HEK293 (cell line): ENCODE results near the gene FGB.

ENCODE experiments used
- CTCF ChIA-PET: fragments of 350-600 bp; formaldehyde crosslinking; extraction: SDS; loops from one replicate; lab custom pipeline; 2021; ENCODE audit warnings: antibody characterized with exemption; lab: Yijun Ruan, JAX
- POLR2A ChIA-PET: fragments of 300-600 bp; formaldehyde crosslinking; extraction: SDS; loops from one replicate; lab custom pipeline; 2020; ENCODE audit warnings: antibody characterized with exemption, inconsistent platforms; lab: Yijun Ruan, JAX
- H3K27ac ChIP-seq: fragments of 200-500 bp; sonication (Bioruptor generic); 2 replicates; pipeline ENCODE4 v1.5.1; 2014; ENCODE audit warnings: low read depth, low read length, control low read depth, inconsistent platforms; ENCODE audit errors: extremely low read depth
- H3K36me3 ChIP-seq, 2 experiments: fragments of 200-500 bp in 1 of 2; sonication (Bioruptor generic) in 1 of 2; 1 replicate in 1 of 2; 2 replicates in 1 of 2; pipeline ENCODE4 v1.5.1; 2014 to 2017; ENCODE audit warnings: inconsistent platforms in 2 of 2, low read length in 2 of 2; ENCODE audit not compliant: control insufficient read depth in 2 of 2, insufficient read depth in 1 of 2
- H3K4me1 ChIP-seq: fragments of 200-500 bp; sonication (Bioruptor generic); 2 replicates; pipeline ENCODE4 v1.5.1; 2014; ENCODE audit warnings: mild to moderate bottlenecking, low read length, inconsistent platforms; ENCODE audit not compliant: control insufficient read depth, insufficient read depth
- H3K4me3 ChIP-seq: 2 replicates; pipeline ENCODE4 v1.5.1; 2011; ENCODE audit warnings: low read depth, mild to moderate bottlenecking, control low read depth, low read length, moderate library complexity
- H3K9me3 ChIP-seq: fragments of 200-500 bp; sonication (Bioruptor generic); 2 replicates; pipeline ENCODE4 v1.5.1; 2014; ENCODE audit warnings: low read depth, low read length, inconsistent platforms; ENCODE audit not compliant: control insufficient read depth, insufficient read depth
- FEZF1 ChIP-seq: fragments of 450-650 bp; formaldehyde crosslinking; IDR thresholded peaks from 2 replicates; pipeline ENCODE4 v1.5.1; 2016; ENCODE audit warnings: missing biosample characterization, missing genetic modification characterization
- MYNN ChIP-seq: fragments of 450-650 bp; formaldehyde crosslinking; IDR thresholded peaks from 2 replicates; pipeline ENCODE4 v1.5.1; 2016; ENCODE audit warnings: missing biosample characterization, missing genetic modification characterization, borderline replicate concordance
- PBX3 ChIP-seq: sonication (generic); formaldehyde crosslinking; IDR thresholded peaks from 2 replicates; pipeline ENCODE4 v1.8.1; 2022; ENCODE audit warnings: mild to moderate bottlenecking, moderate library complexity, missing genetic modification reagents
- ZBTB1 ChIP-seq: fragments of 450-650 bp; formaldehyde crosslinking; IDR thresholded peaks from 2 replicates; pipeline ENCODE4 v1.5.1; 2016; ENCODE audit warnings: missing biosample characterization, missing genetic modification characterization
- ZBTB48 ChIP-seq: fragments of 450-650 bp; formaldehyde crosslinking; IDR thresholded peaks from 2 replicates; pipeline ENCODE4 v1.5.1; 2016; ENCODE audit warnings: missing biosample characterization, missing genetic modification characterization
- ZFP69B ChIP-seq: fragments of 450-650 bp; formaldehyde crosslinking; IDR thresholded peaks from 2 replicates; pipeline ENCODE4 v1.5.1; 2016; ENCODE audit warnings: missing biosample characterization, missing genetic modification characterization
- ZNF112 ChIP-seq: fragments of 450-650 bp; formaldehyde crosslinking; IDR thresholded peaks from 2 replicates; pipeline ENCODE4 v1.5.0; 2017; ENCODE audit warnings: missing biosample characterization, missing genetic modification characterization
- ZNF155 ChIP-seq: fragments of 450-650 bp; formaldehyde crosslinking; IDR thresholded peaks from 2 replicates; pipeline ENCODE4 v1.5.1; 2016; ENCODE audit warnings: missing biosample characterization, missing genetic modification characterization
- ZNF221 ChIP-seq: fragments of 450-650 bp; formaldehyde crosslinking; IDR thresholded peaks from 2 replicates; pipeline ENCODE4 v1.5.1; 2017; ENCODE audit warnings: missing biosample characterization, missing genetic modification characterization, borderline replicate concordance
- ZNF248 ChIP-seq: fragments of 450-650 bp; formaldehyde crosslinking; IDR thresholded peaks from 2 replicates; pipeline ENCODE4 v1.5.1; 2017; ENCODE audit warnings: missing biosample characterization, missing genetic modification characterization
- ZNF266 ChIP-seq: fragments of 450-650 bp; formaldehyde crosslinking; IDR thresholded peaks from 2 replicates; pipeline ENCODE4 v1.5.1; 2016; ENCODE audit warnings: missing biosample characterization, missing genetic modification characterization, low read depth
- ZNF350 ChIP-seq: fragments of 450-650 bp; formaldehyde crosslinking; IDR thresholded peaks from 2 replicates; pipeline ENCODE4 v1.5.0; 2017; ENCODE audit warnings: missing biosample characterization, mild to moderate bottlenecking, missing genetic modification characterization
- ZNF555 ChIP-seq: fragments of 450-650 bp; formaldehyde crosslinking; conservative IDR thresholded peaks from 2 replicates; pipeline ENCODE4 v1.5.1; 2017; ENCODE audit warnings: missing biosample characterization, mild to moderate bottlenecking, missing genetic modification characterization, inconsistent platforms
- ZNF558 ChIP-seq: fragments of 450-650 bp; formaldehyde crosslinking; IDR thresholded peaks from 2 replicates; pipeline ENCODE4 v1.5.1; 2016; ENCODE audit warnings: missing biosample characterization, missing genetic modification characterization
- ZNF596 ChIP-seq: fragments of 450-650 bp; IDR thresholded peaks from 2 replicates; pipeline ENCODE4 v1.5.0; 2018; ENCODE audit warnings: missing biosample characterization, mild to moderate bottlenecking, missing genetic modification characterization, moderate library complexity
- ZNF600 ChIP-seq: fragments of 450-650 bp; formaldehyde crosslinking; IDR thresholded peaks from 2 replicates; pipeline ENCODE4 v1.5.1; 2016; ENCODE audit warnings: missing biosample characterization, missing genetic modification characterization
- ZNF610 ChIP-seq: fragments of 450-650 bp; formaldehyde crosslinking; IDR thresholded peaks from 2 replicates; pipeline ENCODE4 v1.5.1; 2016; ENCODE audit warnings: missing biosample characterization, missing genetic modification characterization, borderline replicate concordance
- ZNF629 ChIP-seq: fragments of 450-650 bp; formaldehyde crosslinking; IDR thresholded peaks from 2 replicates; pipeline ENCODE4 v1.5.1; 2017; ENCODE audit warnings: missing biosample characterization, missing genetic modification characterization
- ZNF660 ChIP-seq: fragments of 450-650 bp; IDR thresholded peaks from 2 replicates; pipeline ENCODE4 v1.5.1; 2018; ENCODE audit warnings: missing biosample characterization, mild to moderate bottlenecking, missing genetic modification characterization
- ZNF76 ChIP-seq: fragments of 450-650 bp; formaldehyde crosslinking; IDR thresholded peaks from 2 replicates; pipeline ENCODE4; 2016; ENCODE audit warnings: low read depth, missing biosample characterization, missing genetic modification characterization, borderline replicate concordance
- ZNF785 ChIP-seq: fragments of 450-650 bp; formaldehyde crosslinking; IDR thresholded peaks from 2 replicates; pipeline ENCODE4 v1.5.1; 2016; ENCODE audit warnings: missing biosample characterization, missing genetic modification characterization
- TF ChIP-seq, protein P1 (sequence below): fragments of 450-650 bp; formaldehyde crosslinking; IDR thresholded peaks from 2 replicates; pipeline ENCODE4 v1.5.1; 2016; ENCODE audit warnings: missing biosample characterization, missing genetic modification characterization
- TF ChIP-seq, protein P2 (sequence below): fragments of 450-650 bp; formaldehyde crosslinking; IDR thresholded peaks from 2 replicates; pipeline ENCODE4 v1.5.1; 2016; ENCODE audit warnings: missing biosample characterization, missing genetic modification characterization
- TF ChIP-seq, protein P3 (sequence below): fragments of 450-650 bp; formaldehyde crosslinking; IDR thresholded peaks from 2 replicates; pipeline ENCODE4 v1.5.1; 2016; ENCODE audit warnings: missing biosample characterization, missing genetic modification characterization
- TF ChIP-seq, protein P4 (sequence below): fragments of 450-650 bp; formaldehyde crosslinking; IDR thresholded peaks from 2 replicates; pipeline ENCODE4 v1.5.1; 2016; ENCODE audit warnings: missing biosample characterization, missing genetic modification characterization

Gene FGB

DNA sequence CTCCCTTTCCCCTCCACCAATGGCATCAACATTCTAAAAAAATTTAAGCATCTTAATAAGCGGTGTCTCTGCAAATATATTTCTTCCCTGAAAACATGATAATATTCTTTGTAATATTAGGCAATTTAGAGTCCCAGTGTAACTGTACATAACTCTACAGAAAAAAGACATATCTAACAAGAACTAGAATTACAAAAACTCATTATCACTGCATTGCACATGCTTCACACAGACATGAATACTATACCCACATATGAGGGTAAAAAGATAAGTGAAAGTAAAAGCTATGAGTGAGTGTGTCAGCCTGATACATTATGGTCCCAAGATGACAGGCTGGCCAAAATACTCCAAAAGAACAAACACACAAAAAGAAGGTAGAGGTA is 2.4 kb upstream of the FGB start (continued):
- TF ChIP-seq ZBTB1 (tag by site-specific recombination) (no peak), ZNF558 (tag by site-specific recombination) (no peak), ZNF785 (tag by site-specific recombination) (no peak), ZNF266 (tag by site-specific recombination) (no peak), ZNF660 (no peak), ZNF155 (tag by site-specific recombination) (no peak), ZNF248 (no peak), ZNF555 (tag by site-specific recombination) (no peak), ZFP69B (no peak)
- TF ChIP-seq, protein P1, sequence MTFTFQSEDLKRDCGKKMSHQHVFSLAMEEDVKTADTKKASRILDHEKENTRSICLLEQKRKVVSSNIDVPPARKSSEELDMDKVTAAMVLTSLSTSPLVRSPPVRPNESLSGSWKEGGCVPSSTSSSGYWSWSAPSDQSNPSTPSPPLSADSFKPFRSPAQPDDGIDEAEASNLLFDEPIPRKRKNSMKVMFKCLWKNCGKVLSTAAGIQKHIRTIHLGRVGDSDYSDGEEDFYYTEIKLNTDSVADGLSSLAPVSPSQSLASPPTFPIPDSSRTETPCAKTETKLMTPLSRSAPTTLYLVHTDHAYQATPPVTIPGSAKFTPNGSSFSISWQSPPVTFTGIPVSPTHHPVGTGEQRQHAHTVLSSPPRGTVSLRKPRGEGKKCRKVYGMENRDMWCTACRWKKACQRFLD (tag by site-specific recombination), result no peak
- TF ChIP-seq, all 188 proteins: peak for 0

- ChIA-PET POLR2A (no interaction called here), CTCF (interaction anchor here (15.4 kb wide), 1 partner anchor 56 kb away, joined by 429 read pairs; the partner anchor contains the start of gene FGG)
- Histone ChIP-seq H3K9me3 (no peaks in the 10 kb centered on the region), H3K4me3 (no peak overlapping the region), H3K4me1 (no peaks in the 10 kb centered on the region), H3K36me3 (no peaks in the 10 kb centered on the region), H3K27ac (no peak overlapping the region)
- no peak for TF ChIP-seq MYNN (tag by site-specific recombination)
- TF ChIP-seq PBX3 (CRISPR knock-in tag), result no peak
- no peak for TF ChIP-seq ZNF76 (tag by site-specific recombination)
- TF ChIP-seq ZNF610 (tag by site-specific recombination), result no peak
- TF ChIP-seq, protein P2, sequence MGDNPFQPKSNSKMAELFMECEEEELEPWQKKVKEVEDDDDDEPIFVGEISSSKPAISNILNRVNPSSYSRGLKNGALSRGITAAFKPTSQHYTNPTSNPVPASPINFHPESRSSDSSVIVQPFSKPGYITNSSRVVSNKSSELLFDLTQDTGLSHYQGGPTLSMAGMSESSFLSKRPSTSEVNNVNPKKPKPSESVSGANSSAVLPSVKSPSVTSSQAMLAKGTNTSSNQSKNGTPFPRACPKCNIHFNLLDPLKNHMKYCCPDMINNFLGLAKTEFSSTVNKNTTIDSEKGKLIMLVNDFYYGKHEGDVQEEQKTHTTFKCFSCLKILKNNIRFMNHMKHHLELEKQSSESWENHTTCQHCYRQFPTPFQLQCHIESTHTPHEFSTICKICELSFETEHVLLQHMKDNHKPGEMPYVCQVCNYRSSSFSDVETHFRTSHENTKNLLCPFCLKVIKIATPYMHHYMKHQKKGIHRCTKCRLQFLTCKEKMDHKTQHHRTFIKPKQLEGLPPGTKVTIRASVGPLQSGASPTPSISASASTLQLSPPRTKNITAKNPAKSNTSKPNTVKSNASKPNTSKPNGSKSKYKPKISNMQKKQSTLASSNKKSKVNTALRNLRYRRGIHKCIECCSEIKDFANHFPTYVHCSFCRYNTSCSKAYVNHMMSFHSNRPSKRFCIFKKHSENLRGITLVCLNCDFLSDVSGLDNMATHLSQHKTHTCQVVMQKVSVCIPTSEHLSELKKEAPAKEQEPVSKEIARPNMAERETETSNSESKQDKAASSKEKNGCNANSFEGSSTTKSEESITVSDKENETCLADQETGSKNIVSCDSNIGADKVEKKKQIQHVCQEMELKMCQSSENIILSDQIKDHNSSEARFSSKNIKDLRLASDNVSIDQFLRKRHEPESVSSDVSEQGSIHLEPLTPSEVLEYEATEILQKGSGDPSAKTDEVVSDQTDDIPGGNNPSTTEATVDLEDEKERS, result no peak
- TF ChIP-seq ZNF600 (tag by site-specific recombination), result no peak
- TF ChIP-seq, protein P3, sequence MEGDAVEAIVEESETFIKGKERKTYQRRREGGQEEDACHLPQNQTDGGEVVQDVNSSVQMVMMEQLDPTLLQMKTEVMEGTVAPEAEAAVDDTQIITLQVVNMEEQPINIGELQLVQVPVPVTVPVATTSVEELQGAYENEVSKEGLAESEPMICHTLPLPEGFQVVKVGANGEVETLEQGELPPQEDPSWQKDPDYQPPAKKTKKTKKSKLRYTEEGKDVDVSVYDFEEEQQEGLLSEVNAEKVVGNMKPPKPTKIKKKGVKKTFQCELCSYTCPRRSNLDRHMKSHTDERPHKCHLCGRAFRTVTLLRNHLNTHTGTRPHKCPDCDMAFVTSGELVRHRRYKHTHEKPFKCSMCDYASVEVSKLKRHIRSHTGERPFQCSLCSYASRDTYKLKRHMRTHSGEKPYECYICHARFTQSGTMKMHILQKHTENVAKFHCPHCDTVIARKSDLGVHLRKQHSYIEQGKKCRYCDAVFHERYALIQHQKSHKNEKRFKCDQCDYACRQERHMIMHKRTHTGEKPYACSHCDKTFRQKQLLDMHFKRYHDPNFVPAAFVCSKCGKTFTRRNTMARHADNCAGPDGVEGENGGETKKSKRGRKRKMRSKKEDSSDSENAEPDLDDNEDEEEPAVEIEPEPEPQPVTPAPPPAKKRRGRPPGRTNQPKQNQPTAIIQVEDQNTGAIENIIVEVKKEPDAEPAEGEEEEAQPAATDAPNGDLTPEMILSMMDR (tag by site-specific recombination), result no peak
- no peak for TF ChIP-seq ZNF596 (tag by site-specific recombination)
- TF ChIP-seq, protein P4, sequence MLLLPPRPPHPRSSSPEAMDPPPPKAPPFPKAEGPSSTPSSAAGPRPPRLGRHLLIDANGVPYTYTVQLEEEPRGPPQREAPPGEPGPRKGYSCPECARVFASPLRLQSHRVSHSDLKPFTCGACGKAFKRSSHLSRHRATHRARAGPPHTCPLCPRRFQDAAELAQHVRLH (tag by site-specific recombination), result no peak
- TF ChIP-seq ZBTB48 (tag by site-specific recombination), result no peak
- no peak for TF ChIP-seq ZNF629 (tag by site-specific recombination)
- TF ChIP-seq FEZF1 (tag by site-specific recombination), result no peak
- no peak for TF ChIP-seq ZNF350 (tag by site-specific recombination)
- TF ChIP-seq ZNF112, result no peak
- TF ChIP-seq ZNF221 (tag by site-specific recombination), result no peak
Observed at GRCh38 chr4:154560824-154561231, 2.0 kb upstream of the FGB start.
